Esophagus squamous epithelium (tissue), 4 donors: Measurements from ENCODE around the gene GCLC.

ENCODE experiments used
- POLR2A ChIP-seq, 4 donors: fragments of 450-650 bp; IDR thresholded peaks; one replicate each; pipeline ENCODE4 v1.6.1; 2017; ENCODE audit warnings: antibody characterized with exemption in 4 of 4, mild to moderate bottlenecking in 4 of 4, moderate library complexity in 3 of 4
- TF ChIP-seq, protein P1 (sequence below), 6 experiments: fragments of 450-650 bp in 4 of 6; fragments of 200-600 bp in 2 of 6; sonication (generic) in 2 of 6; IDR thresholded peaks; one replicate each; pipeline ENCODE4 v1.5.1; 2016 to 2019; ENCODE audit warnings: antibody characterized with exemption in 6 of 6, mild to moderate bottlenecking in 4 of 6, moderate library complexity in 4 of 6

DNA sequence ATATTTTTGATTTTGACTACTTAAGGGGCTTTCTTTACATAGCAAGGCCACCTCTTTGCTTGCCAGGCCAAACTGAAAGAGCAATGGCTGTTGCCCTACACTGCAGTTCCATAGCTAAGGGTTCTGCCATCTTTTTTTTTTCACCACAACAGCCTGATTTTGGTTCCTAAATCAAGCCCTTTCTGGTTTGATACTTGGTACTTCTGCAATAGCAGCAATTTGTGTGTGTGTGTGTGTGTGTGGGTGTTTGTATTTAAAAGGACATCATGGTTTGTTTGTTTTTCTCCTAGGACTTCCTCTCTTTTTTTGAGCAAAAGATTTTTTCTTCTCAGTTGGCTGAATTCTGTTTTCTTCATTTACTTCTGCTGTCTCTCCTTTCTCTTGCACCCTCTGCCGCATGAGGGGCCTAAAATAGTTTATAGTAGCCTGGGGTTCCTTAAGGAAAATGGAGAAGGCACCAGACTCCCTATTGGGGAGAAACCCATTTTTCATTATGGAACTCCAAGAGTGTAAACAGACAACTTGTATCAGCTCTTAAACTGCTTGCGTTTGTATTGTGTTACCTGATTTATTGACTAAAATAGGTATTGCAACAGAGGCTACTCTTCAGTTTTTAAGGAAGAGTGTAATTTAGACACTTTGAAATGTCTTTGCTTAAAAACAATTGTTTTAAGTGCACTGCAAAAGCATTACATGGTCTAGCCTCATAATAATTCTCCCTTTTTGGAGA is 12.2 kb upstream of the GCLC start:
- TF ChIP-seq, protein P1, sequence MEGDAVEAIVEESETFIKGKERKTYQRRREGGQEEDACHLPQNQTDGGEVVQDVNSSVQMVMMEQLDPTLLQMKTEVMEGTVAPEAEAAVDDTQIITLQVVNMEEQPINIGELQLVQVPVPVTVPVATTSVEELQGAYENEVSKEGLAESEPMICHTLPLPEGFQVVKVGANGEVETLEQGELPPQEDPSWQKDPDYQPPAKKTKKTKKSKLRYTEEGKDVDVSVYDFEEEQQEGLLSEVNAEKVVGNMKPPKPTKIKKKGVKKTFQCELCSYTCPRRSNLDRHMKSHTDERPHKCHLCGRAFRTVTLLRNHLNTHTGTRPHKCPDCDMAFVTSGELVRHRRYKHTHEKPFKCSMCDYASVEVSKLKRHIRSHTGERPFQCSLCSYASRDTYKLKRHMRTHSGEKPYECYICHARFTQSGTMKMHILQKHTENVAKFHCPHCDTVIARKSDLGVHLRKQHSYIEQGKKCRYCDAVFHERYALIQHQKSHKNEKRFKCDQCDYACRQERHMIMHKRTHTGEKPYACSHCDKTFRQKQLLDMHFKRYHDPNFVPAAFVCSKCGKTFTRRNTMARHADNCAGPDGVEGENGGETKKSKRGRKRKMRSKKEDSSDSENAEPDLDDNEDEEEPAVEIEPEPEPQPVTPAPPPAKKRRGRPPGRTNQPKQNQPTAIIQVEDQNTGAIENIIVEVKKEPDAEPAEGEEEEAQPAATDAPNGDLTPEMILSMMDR (IDR thresholded peaks at IDR 0.05) = no peak
- no peak for TF ChIP-seq POLR2A (IDR thresholded peaks at IDR 0.05)
